ENCODE results near the gene CAPN9.

DNA sequence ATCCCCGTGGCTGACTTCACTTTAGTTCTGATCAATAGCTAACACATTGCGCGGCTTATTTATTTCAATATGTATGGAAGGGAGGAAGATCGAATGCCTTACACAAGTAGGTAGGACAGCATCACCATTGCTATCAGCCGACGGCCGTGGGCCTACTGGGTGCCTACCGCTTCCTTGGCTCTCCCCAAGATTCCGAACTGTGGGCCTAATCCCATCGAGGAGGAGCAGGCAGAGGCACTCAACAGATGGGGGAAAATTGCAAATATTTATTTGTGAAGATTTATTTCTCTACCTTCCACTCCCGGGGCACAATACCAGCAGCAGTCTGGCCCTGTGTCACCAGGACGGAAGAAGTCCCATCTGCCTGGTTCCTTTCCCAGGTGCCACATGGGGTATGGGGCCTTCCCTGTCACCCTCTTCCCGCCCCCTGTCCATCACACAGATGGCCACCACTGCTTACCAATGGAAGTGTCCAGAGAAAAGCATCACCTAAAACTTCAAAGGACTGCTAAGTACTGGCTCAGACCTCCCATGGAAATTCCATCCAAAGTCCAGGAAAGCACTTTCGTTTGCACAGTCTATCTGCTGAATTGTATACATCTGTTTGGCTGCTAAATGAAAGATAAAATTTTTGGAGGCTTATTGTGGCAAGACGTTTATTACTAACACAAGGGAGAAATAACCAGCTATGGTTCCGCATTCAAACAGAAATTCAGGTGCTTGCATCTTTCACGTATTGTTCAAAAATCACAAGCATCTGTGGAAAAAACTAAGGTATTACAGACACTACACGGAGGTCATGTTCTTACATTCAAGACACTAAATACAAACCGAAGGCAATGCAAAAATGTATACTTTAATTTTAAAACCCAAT is 45.1 kb upstream of the CAPN9 start:
- TF ChIP-seq YY1 (tag by site-specific recombination; IDR thresholded peaks at IDR 0.05) (no peak), ZNF747 (tag by site-specific recombination; IDR thresholded peaks at IDR 0.05) (no peak), HOXD13 (CRISPR knock-in tag; IDR thresholded peaks at IDR 0.05; ENCODE audit: borderline replicate concordance) (no peak), OVOL3 (tag by site-specific recombination; IDR thresholded peaks at IDR 0.05) (no peak), ZNF830 (tag by site-specific recombination; IDR thresholded peaks at IDR 0.05; ENCODE audit: low read depth) (no peak), WT1 (tag by site-specific recombination; IDR thresholded peaks at IDR 0.05) (no peak), GLI4 (tag by site-specific recombination; IDR thresholded peaks at IDR 0.05) (no peak), ZNF2 (tag by site-specific recombination; IDR thresholded peaks at IDR 0.05) (no peak), KLF7 (tag by site-specific recombination; IDR thresholded peaks at IDR 0.05; ENCODE audit: borderline replicate concordance) (no peak), ZNF133 (tag by site-specific recombination; IDR thresholded peaks at IDR 0.05) (no peak), ZNF24 (tag by site-specific recombination; IDR thresholded peaks at IDR 0.05) (no peak), KLF1 (tag by site-specific recombination; IDR thresholded peaks at IDR 0.05) (no peak), EGR2 (tag by site-specific recombination; IDR thresholded peaks at IDR 0.05; ENCODE audit: low read depth) (no peak)
- TF ChIP-seq, protein P1, sequence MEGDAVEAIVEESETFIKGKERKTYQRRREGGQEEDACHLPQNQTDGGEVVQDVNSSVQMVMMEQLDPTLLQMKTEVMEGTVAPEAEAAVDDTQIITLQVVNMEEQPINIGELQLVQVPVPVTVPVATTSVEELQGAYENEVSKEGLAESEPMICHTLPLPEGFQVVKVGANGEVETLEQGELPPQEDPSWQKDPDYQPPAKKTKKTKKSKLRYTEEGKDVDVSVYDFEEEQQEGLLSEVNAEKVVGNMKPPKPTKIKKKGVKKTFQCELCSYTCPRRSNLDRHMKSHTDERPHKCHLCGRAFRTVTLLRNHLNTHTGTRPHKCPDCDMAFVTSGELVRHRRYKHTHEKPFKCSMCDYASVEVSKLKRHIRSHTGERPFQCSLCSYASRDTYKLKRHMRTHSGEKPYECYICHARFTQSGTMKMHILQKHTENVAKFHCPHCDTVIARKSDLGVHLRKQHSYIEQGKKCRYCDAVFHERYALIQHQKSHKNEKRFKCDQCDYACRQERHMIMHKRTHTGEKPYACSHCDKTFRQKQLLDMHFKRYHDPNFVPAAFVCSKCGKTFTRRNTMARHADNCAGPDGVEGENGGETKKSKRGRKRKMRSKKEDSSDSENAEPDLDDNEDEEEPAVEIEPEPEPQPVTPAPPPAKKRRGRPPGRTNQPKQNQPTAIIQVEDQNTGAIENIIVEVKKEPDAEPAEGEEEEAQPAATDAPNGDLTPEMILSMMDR (tag by site-specific recombination; IDR thresholded peaks at IDR 0.05), result no peak
